ENCODE measurements around the gene DGKG.

Gene DGKG

DNA sequence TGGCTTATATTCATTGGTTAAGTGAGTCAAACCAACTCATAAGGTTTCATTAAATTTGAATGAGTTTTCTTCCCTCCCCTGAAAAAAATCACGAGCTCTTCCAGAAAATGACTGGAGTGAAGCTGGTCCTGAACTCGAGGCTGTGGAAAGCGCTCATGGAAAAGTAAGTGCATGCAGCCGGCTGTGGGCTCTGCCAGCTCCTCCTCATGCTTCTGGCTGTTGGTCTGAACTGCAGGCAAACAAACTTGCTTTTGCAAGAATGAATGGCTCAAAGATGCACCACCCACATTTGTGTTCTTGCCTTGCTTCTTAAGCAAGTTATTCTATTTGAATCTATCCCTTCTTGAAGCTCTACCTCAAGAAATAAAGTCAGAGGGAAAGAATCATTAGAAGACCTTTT, 259.3 kb downstream of the DGKG start:
- no peak for DNase-seq

DNA sequence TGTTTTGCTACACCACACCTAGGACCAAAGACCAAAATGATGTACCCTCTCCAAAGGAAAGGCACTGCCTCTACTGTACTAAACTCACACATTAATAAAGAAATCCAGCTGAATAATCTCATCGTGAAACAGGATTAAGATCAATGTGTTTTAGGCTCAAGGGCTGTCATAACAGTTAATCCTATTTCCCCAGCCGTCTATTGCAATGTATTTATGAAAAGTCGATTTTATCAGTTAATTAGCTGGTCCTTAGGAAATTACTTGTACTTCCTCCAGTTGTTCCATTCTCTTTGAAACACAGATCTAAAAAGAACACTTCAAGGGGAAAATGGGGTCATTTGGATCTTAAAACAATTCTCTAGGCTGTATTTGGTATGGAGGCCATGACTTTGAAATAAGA, 261.6 kb downstream of the DGKG start:
- DNase-seq, result no peak

DNA sequence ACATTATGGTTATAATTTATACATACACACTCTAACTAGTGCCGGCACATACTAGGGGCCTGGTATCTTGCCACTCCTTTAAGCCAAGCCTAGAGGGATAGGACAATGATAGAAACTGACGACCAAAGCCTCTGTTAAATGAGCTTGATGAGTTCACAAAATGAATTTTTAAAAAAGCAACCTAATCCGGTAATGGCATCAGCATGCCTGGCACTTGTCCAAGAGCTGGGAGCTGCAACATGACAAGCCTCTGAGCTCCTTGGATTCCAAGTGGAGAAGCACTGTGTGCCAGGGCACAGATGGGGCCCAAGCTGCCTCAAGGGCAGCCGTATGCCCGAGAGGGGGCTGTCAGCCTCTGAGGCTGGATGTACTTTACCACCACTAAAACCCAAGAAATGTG, 262.9 kb downstream of the DGKG start:
- peak; percentile 97 for DNase-seq

DNA sequence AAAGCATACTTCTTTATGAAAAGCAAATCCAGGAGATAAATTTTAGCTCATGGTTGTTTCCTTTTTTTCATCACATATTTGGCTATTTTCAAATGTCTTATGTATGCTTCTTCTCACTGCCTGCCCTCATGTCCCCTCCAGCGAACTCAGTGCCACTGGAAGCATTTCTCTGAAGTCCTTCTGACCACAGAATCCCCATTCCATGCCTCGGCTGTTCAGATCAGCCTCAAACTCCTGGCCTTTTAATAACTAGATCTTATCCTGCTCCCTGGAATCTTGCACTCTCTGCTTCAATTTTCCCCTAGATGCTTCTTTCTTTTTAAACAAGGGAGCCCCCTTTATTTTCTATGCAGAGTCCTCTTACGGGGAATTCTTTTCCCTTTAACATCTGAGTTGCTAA, 263.3 kb downstream of the DGKG start:
- DNase-seq, result no peak

DNA sequence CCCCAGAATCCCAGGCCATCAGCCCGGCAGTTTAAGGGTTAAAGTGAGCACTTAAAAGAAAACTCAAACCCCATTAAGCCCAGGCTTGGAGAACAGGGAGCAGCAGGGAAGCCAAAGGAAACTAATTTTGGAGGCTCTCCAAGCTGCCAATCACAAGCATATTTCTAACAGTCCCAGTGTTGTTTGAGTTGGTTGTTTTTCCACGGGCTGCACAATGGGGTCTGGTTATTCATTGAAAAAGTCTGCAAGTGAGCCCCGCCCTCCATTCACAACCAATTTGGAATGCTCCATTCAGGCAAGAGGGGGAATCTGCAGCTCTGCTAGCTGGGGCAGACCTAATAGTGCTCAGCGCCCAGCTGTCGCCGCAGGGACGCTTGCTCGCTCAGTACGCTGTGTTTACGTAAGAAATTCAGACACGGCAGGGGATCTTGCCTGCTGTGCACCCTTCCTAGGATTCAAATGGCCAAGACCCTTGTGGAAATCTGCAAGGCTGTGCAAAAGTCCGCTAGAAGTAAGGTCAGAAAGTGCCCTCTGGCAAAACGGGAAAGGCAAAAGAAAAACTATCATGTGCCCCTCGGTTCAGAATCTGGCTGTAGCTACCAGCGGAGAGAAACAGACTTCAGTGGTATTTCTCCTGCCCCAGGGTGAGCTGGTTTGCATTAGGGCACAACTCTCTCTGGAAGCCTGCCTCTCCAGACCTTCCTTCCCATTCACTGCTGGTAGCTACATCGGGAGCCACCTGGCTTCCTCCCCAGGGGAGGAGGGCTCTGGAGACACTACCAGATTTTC, 264.2 kb downstream of the DGKG start:
- peak; percentile 96 for DNase-seq

DNA sequence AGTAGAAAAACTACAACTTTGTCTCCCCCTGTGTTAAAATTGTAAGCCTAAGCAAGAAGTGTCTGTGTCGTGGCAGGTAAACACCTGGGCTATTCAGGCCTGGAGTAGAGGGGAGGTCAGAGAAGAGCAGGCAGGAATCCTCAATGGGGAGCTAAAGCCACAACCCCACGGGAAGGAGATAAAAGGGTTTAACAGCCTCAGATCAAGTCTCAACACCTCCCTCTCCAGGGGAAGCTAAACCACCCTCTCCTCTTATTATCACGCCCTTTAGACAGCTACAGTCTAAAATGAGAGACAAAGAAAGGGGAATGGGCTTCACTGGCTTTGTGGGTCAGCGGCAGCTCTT, 264.7 kb downstream of the DGKG start:
- DNase-seq, result no peak

Data from DMS 273 treated with DMSO at 0.1 percent for 48 hours (cell line).